Measurements from ENCODE around the gene SLC16A6. TPM values are rescaled to one million over a fixed set of nuclear protein-coding genes. Genes with fewer than 3 reads are reported as not detected.
"Not testable (repeated sequence)": the region's sequence is repeated elsewhere in the genome, so short reads cannot be mapped to it uniquely, and the experiment has no call there.

Gene SLC16A6
- polyA plus RNA-seq, 1 donor from 2014 or later = 15.6 TPM

DNA sequence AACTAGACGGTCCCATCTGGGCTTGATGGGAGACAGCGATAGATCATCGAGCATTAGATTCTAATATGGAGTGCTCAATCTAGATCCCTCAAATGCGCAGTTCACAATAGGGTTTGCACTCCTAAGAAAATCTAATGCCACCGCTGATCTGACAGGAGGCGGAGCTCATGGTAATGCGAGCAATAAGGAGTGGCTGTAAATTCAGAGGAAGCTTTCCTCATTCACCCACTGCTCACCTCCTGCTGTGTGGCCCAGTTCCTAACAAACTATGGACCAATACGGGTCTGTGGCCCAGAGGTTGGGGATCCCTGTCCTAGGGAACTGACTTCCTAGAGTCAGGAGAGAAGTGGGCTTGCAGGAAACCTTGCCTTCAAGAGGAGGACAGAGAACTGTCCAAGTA is 68.3 kb downstream of the SLC16A6 start:
- Histone ChIP-seq H3K9me2 (ENCODE audit: insufficient read depth, low read length) (no peaks in the 10 kb centered on the region), H3K4me3 (ENCODE audit: low read length) (no peak overlapping the region), H3K36me3 (ENCODE audit: insufficient read depth, low read length) (no peaks in the 10 kb centered on the region), H3K79me2 (replicated peaks; ENCODE audit: insufficient read depth, low read length) (no peaks in the 10 kb centered on the region), H3K27ac (ENCODE audit: low read length) (no peak overlapping the region), H3F3A (ENCODE audit: insufficient read depth, low read length, poor library complexity, severe bottlenecking) (no peaks in the 10 kb centered on the region), H3K9ac (ENCODE audit: low read length) (no peak overlapping the region), H4K20me1 (ENCODE audit: insufficient read depth) (no peaks in the 10 kb centered on the region), H3K4me2 (ENCODE audit: low read length) (no peak overlapping the region), H2AFZ (ENCODE audit: low read depth, low read length) (no peak overlapping the region), H3K9me3 (ENCODE audit: low read length) (no peaks in the 10 kb centered on the region), H3K27me3 (ENCODE audit: insufficient read depth, low read depth, low read length) (no peaks in the 10 kb centered on the region)
- TF ChIP-seq, protein P1, sequence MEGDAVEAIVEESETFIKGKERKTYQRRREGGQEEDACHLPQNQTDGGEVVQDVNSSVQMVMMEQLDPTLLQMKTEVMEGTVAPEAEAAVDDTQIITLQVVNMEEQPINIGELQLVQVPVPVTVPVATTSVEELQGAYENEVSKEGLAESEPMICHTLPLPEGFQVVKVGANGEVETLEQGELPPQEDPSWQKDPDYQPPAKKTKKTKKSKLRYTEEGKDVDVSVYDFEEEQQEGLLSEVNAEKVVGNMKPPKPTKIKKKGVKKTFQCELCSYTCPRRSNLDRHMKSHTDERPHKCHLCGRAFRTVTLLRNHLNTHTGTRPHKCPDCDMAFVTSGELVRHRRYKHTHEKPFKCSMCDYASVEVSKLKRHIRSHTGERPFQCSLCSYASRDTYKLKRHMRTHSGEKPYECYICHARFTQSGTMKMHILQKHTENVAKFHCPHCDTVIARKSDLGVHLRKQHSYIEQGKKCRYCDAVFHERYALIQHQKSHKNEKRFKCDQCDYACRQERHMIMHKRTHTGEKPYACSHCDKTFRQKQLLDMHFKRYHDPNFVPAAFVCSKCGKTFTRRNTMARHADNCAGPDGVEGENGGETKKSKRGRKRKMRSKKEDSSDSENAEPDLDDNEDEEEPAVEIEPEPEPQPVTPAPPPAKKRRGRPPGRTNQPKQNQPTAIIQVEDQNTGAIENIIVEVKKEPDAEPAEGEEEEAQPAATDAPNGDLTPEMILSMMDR (IDR thresholded peaks at IDR 0.05; ENCODE audit: poor library complexity, severe bottlenecking) = no peak
- TF ChIP-seq TAF1 (IDR thresholded peaks at IDR 0.05; ENCODE audit: low read depth) (no peak), SMC3 (conservative IDR thresholded peaks at IDR 0.05; ENCODE audit: poor library complexity) (no peak), RAD21 (conservative IDR thresholded peaks at IDR 0.05) (no peak), POLR2AphosphoS5 (IDR thresholded peaks at IDR 0.05) (no peak), MXI1 (conservative IDR thresholded peaks at IDR 0.05; ENCODE audit: poor library complexity, severe bottlenecking) (no peak), EP300 (conservative IDR thresholded peaks at IDR 0.05; ENCODE audit: poor library complexity, severe bottlenecking) (no peak)
- TF ChIP-seq, protein P2, sequence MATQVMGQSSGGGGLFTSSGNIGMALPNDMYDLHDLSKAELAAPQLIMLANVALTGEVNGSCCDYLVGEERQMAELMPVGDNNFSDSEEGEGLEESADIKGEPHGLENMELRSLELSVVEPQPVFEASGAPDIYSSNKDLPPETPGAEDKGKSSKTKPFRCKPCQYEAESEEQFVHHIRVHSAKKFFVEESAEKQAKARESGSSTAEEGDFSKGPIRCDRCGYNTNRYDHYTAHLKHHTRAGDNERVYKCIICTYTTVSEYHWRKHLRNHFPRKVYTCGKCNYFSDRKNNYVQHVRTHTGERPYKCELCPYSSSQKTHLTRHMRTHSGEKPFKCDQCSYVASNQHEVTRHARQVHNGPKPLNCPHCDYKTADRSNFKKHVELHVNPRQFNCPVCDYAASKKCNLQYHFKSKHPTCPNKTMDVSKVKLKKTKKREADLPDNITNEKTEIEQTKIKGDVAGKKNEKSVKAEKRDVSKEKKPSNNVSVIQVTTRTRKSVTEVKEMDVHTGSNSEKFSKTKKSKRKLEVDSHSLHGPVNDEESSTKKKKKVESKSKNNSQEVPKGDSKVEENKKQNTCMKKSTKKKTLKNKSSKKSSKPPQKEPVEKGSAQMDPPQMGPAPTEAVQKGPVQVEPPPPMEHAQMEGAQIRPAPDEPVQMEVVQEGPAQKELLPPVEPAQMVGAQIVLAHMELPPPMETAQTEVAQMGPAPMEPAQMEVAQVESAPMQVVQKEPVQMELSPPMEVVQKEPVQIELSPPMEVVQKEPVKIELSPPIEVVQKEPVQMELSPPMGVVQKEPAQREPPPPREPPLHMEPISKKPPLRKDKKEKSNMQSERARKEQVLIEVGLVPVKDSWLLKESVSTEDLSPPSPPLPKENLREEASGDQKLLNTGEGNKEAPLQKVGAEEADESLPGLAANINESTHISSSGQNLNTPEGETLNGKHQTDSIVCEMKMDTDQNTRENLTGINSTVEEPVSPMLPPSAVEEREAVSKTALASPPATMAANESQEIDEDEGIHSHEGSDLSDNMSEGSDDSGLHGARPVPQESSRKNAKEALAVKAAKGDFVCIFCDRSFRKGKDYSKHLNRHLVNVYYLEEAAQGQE (IDR thresholded peaks at IDR 0.05; ENCODE audit: borderline replicate concordance) = no peak

DNA sequence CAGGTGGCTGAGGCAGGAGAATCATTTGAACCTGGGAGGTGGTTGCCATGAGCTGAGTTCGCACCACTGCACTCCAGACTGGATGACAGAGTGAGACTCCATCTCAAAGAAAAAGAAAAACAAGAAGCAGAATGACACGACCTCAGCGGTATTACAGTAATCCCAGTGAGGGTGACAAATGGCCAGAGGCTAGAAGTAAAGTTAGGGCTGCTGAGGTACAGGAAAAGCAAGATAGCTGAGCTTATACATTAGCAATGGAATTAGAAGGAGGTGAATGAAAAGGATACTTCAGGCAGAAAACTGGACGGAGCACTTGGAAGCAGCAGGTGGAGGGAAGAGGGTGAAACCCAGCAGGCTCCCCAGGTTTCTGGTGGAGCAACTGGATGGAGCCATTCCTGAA is 69.1 kb downstream of the SLC16A6 start:
- no peaks in the 10 kb centered on the region for H3F3A ChIP-seq (ENCODE audit: insufficient read depth, low read length, poor library complexity, severe bottlenecking)
- no peaks in the 10 kb centered on the region for H3K9me2 ChIP-seq (ENCODE audit: insufficient read depth, low read length)
- H3K79me2 ChIP-seq (replicated peaks; ENCODE audit: insufficient read depth, low read length) = no peaks in the 10 kb centered on the region
- no peaks in the 10 kb centered on the region for H3K36me3 ChIP-seq (ENCODE audit: insufficient read depth, low read length)
- H3K9me3 ChIP-seq (ENCODE audit: low read length) = no peaks in the 10 kb centered on the region
- H3K9ac ChIP-seq (ENCODE audit: low read length) = no peak overlapping the region
- no peak overlapping the region for H3K4me2 ChIP-seq (ENCODE audit: low read length)
- no peak overlapping the region for H2AFZ ChIP-seq (ENCODE audit: low read depth, low read length)
- TF ChIP-seq EZH2 (IDR thresholded peaks at IDR 0.05; ENCODE audit: borderline replicate concordance, insufficient read depth, low read length, poor library complexity, severe bottlenecking) = no peak
- TF ChIP-seq, protein P2 (IDR thresholded peaks at IDR 0.05; ENCODE audit: borderline replicate concordance) = no peak
- no peak overlapping the region for H3K27ac ChIP-seq (ENCODE audit: low read length)
- H4K20me1 ChIP-seq (ENCODE audit: insufficient read depth) = no peaks in the 10 kb centered on the region
- no peak overlapping the region for H3K4me3 ChIP-seq (ENCODE audit: low read length)
- H3K27me3 ChIP-seq (ENCODE audit: insufficient read depth, low read depth, low read length) = no peaks in the 10 kb centered on the region

DNA sequence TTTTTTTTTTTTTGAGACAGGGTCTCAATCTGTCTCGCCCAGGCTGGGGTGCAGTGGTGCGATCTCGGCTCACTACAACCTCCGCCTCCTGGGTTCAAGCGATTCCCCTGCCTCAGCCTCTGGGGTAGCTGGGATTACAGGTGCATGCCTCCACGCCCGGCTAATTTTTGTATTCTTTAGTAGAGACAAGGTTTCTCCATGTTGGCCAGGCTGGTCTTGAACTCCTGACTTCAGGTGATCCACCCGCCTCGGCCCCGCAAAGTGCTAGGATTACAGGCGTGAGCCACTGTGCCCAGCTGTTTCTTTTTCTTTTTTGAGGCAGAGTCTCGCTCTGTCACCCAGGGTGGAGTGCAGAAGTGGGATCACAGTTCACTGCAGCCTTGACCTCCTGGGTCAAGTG is 70.1 kb downstream of the SLC16A6 start:
- not testable (repeated sequence) for H3F3A ChIP-seq (ENCODE audit: insufficient read depth, low read length, poor library complexity, severe bottlenecking); H3K27me3 ChIP-seq (ENCODE audit: insufficient read depth, low read depth, low read length); H3K79me2 ChIP-seq (replicated peaks; ENCODE audit: insufficient read depth, low read length); H3K4me3 ChIP-seq (ENCODE audit: low read length); H3K9me3 ChIP-seq (ENCODE audit: low read length); H3K9ac ChIP-seq (ENCODE audit: low read length); H3K9me2 ChIP-seq (ENCODE audit: insufficient read depth, low read length); H4K20me1 ChIP-seq (ENCODE audit: insufficient read depth); H3K27ac ChIP-seq (ENCODE audit: low read length); H3K4me2 ChIP-seq (ENCODE audit: low read length); H3K36me3 ChIP-seq (ENCODE audit: insufficient read depth, low read length); H2AFZ ChIP-seq (ENCODE audit: low read depth, low read length)

DNA sequence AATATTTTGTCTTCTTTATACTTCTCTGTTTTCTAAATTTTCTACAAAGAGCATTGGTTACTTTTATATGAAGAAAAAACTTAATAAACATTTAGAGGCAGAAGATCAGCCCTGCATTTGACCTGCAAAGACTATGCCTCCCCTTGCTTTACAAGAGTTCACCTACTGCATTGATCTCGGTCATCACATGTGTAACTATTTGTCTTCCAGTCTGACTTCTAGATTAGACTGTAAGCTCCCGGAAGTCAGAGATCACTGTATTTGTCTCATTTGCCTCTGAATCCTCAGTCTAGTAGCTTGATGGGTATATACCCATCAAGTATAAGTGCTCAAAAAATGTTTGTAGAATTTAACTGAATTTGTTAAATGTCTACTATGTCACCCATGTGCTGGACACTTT is 70.7 kb downstream of the SLC16A6 start:
- not testable (repeated sequence) for H3K9ac ChIP-seq (ENCODE audit: low read length); H3K9me3 ChIP-seq (ENCODE audit: low read length); H3K4me3 ChIP-seq (ENCODE audit: low read length); H2AFZ ChIP-seq (ENCODE audit: low read depth, low read length); H3K27me3 ChIP-seq (ENCODE audit: insufficient read depth, low read depth, low read length); H3F3A ChIP-seq (ENCODE audit: insufficient read depth, low read length, poor library complexity, severe bottlenecking); H3K9me2 ChIP-seq (ENCODE audit: insufficient read depth, low read length); H3K79me2 ChIP-seq (replicated peaks; ENCODE audit: insufficient read depth, low read length); H3K4me2 ChIP-seq (ENCODE audit: low read length); H4K20me1 ChIP-seq (ENCODE audit: insufficient read depth); H3K27ac ChIP-seq (ENCODE audit: low read length); H3K36me3 ChIP-seq (ENCODE audit: insufficient read depth, low read length)

All from neural cell (in vitro differentiated cells).